HEK293T (cell line): ENCODE results near the gene KIDINS220.

Experiments
- ARNT ChIP-seq: fragments of 450-650 bp; IDR thresholded peaks from 2 replicates; pipeline ENCODE4 v1.6.1; 2017; ENCODE audit warnings: mild to moderate bottlenecking
- BHLHE40 ChIP-seq: fragments of 450-650 bp; IDR thresholded peaks from 2 replicates; pipeline ENCODE4 v1.6.1; 2016; ENCODE audit warnings: mild to moderate bottlenecking, moderate library complexity, borderline replicate concordance
- ELF4 ChIP-seq: fragments of 450-650 bp; IDR thresholded peaks from 2 replicates; pipeline ENCODE4 v1.6.1; 2017; ENCODE audit warnings: antibody characterized with exemption
- FOXA1 ChIP-seq: fragments of 450-650 bp; IDR thresholded peaks from 2 replicates; pipeline ENCODE4 v1.6.1; 2016; ENCODE audit warnings: mild to moderate bottlenecking
- FOXK2 ChIP-seq: fragments of 450-650 bp; IDR thresholded peaks from 2 replicates; pipeline ENCODE4 v1.6.1; 2016; ENCODE audit warnings: mild to moderate bottlenecking
- NFRKB ChIP-seq: fragments of 450-650 bp; IDR thresholded peaks from 2 replicates; pipeline ENCODE4 v1.6.1; 2016; ENCODE audit warnings: mild to moderate bottlenecking, moderate library complexity
- SUZ12 ChIP-seq: fragments of 450-650 bp; IDR thresholded peaks from 2 replicates; pipeline ENCODE4 v1.6.1; 2016; ENCODE audit warnings: mild to moderate bottlenecking
- TF ChIP-seq, protein P1 (sequence below): fragments of 450-650 bp; IDR thresholded peaks from 2 replicates; pipeline ENCODE4 v1.6.1; 2016

DNA sequence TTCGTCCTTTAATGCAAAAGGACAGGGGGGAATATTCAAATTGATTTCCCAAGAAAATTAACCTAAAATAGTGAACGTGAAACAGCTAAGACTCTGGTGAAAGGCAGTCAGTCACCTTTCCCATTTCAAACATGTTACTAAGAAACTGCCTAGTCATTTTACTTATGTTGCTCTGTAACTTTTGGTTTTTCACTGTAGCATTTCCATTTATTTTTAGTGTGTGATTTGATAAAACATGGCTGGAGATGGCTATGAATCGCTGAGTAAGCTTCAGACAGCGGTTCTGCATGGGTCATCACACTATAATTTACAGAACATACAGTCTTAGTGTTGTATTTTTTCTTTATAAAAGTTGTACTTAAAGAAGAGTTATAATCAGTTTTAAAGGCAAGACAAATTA is 16.0 kb upstream of the KIDINS220 start:
- no peak for TF ChIP-seq FOXK2
- TF ChIP-seq, protein P1, sequence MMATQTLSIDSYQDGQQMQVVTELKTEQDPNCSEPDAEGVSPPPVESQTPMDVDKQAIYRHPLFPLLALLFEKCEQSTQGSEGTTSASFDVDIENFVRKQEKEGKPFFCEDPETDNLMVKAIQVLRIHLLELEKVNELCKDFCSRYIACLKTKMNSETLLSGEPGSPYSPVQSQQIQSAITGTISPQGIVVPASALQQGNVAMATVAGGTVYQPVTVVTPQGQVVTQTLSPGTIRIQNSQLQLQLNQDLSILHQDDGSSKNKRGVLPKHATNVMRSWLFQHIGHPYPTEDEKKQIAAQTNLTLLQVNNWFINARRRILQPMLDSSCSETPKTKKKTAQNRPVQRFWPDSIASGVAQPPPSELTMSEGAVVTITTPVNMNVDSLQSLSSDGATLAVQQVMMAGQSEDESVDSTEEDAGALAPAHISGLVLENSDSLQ: no peak
- no peak for TF ChIP-seq NFRKB
- TF ChIP-seq SUZ12: no peak
- TF ChIP-seq FOXA1: no peak
- no peak for TF ChIP-seq ELF4
- no peak for TF ChIP-seq BHLHE40
- no peak for TF ChIP-seq ARNT
